SHP77 (cell line): ENCODE results near the gene LRRC31.
A peak's percentile ranks its signal among the peaks of the same experiment; 100 is the strongest.

Experiments used
- DNase-seq, 2 experiments: peaks; one replicate each; lab custom pipeline; 2025; lab: John Stamatoyannopoulos, UW

The LRRC31 gene

GRCh38 chr3:169863458-169863899 is 6.3 kb downstream of the LRRC31 start:
- DNase-seq: peak; percentile 30 to 48

GRCh38 chr3:169861871-169862270 is 7.9 kb downstream of the LRRC31 start:
- no peak for DNase-seq

- DNase-seq: no peak
Measured at GRCh38 chr3:169857811-169858210, 11.9 kb downstream of the LRRC31 start.

GRCh38 chr3:169855514-169855913 is 14.2 kb downstream of the LRRC31 start:
- no peak for DNase-seq

- no peak for DNase-seq
Measured at GRCh38 chr3:169850618-169851017, 19.1 kb downstream of the LRRC31 start.

- no peak for DNase-seq
Measured at GRCh38 chr3:169848741-169849140, 21.0 kb downstream of the LRRC31 start.

- peak; percentile 76 to 84 for DNase-seq
Measured at GRCh38 chr3:169847896-169848295, 21.8 kb downstream of the LRRC31 start.

GRCh38 chr3:169846458-169847193 is 23.1 kb downstream of the LRRC31 start:
- DNase-seq: no peak

- DNase-seq: no peak
Measured at GRCh38 chr3:169842960-169843359, 26.8 kb downstream of the LRRC31 start.

GRCh38 chr3:169841171-169841570 is 28.6 kb downstream of the LRRC31 start:
- no peak for DNase-seq

GRCh38 chr3:169838511-169839030 is 31.2 kb downstream of the LRRC31 start:
- DNase-seq: no peak

GRCh38 chr3:169836942-169837275 is 32.8 kb downstream of the LRRC31 start:
- no peak for DNase-seq

GRCh38 chr3:169836078-169836941 is 33.4 kb downstream of the LRRC31 start:
- DNase-seq: no peak

- DNase-seq: no peak
Measured at GRCh38 chr3:169835533-169835932, 34.2 kb downstream of the LRRC31 start.

GRCh38 chr3:169827712-169828111 is 42.0 kb downstream of the LRRC31 start:
- DNase-seq: no peak

- DNase-seq: no peak
Measured at GRCh38 chr3:169825316-169825715, 44.4 kb downstream of the LRRC31 start.

GRCh38 chr3:169822983-169823382 is 46.8 kb downstream of the LRRC31 start:
- peak; percentile 24 for DNase-seq

GRCh38 chr3:169822540-169822939 is 47.2 kb downstream of the LRRC31 start:
- DNase-seq: no peak

GRCh38 chr3:169822091-169822490 is 47.6 kb downstream of the LRRC31 start:
- DNase-seq: no peak

GRCh38 chr3:169818316-169818715 is 51.4 kb downstream of the LRRC31 start:
- no peak for DNase-seq

- no peak for DNase-seq
Measured at GRCh38 chr3:169815590-169816150, 54.1 kb downstream of the LRRC31 start.

- peak; percentile 65 to 82 for DNase-seq
Measured at GRCh38 chr3:169813757-169814517, 55.8 kb downstream of the LRRC31 start.
